Hepatic stellate cell (primary cell): ENCODE data around the gene GLB1L3.
"Not testable (repeated sequence)": the region's sequence is repeated elsewhere in the genome, so short reads cannot be mapped to it uniquely, and the experiment has no call there.

Experiments used
- DNase-seq: peaks from one replicate; pipeline ENCODE4 v3.0.0; 2011; ENCODE audit warnings: low spot score

The GLB1L3 gene

DNA sequence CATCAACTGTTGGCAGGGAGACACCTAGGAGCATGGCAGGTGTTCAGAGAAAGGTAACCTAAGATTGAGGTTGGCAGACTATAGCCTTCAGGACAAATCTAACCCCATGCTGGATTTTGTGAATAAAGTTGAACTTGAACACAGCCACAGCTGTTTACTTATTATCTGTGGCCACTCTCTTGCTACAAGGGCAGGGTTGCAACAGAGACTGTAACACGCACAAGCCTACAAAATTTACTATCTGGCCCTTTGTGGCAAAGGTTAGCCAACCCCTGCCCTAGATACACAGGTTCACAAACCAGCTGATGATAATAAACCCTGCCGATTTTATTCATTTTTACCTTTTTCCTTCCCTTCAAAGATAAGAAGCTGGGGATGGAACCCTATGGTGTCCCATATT, 25.5 kb upstream of the GLB1L3 start:
- DNase-seq = no peak

- DNase-seq = peak; percentile 44
Observed at GRCh38 chr11:134252346-134253187, 23.6 kb upstream of the GLB1L3 start.

DNA sequence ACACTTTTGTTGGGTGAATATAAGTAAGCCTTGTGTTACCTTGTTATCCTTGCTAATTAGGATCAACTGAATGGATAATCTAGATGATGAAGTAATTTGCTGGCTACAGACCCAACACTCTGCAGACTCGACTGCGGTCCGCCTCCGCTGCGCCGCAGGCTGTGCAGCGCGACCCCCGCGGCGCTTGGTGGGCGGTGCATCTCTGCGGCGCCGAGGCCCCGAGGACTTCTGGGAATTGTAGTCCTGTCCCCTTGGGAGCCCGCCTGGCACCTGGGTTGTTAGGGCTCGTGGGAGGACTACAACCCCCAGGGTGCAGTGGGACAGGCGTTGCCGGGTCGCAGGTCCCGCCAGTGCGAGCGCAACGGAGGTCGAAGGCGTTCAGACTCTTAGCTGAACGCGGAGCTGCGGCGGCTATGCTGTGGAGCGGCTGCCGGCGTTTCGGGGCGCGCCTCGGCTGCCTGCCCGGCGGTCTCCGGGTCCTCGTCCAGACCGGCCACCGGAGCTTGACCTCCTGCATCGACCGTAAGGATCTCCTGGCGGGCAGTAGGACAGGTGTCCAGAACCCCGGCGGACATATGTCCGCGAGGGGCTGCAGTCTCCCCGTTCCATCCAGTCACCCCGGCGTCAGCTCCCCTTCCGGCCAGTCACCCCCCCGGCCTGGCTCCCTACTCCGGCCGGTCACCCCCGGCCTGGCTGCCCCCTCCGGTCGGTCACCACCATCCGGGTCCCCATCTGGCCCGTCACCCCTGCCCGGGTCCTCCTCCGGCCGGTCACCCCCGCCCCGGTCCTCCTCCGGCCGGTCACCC, 22.8 kb upstream of the GLB1L3 start, which contains the start of the genes ACAD8 and THYN1:
Gene ACAD8 (plus strand): TSS at position 381 of the 806 bp plus-strand sequence. CDS start 33 bp downstream, at position 414.
Gene THYN1 (minus strand): TSS at position 165 of the 806 bp plus-strand sequence. CDS start 470 bp downstream, outside the sequence.
- DNase-seq = peak; percentile 97

- no peak for DNase-seq
Observed at GRCh38 chr11:134254433-134255183, 21.6 kb upstream of the GLB1L3 start.

GRCh38 chr11:134255184-134255561, 21.0 kb upstream of the GLB1L3 start:
- DNase-seq = not testable (repeated sequence)

DNA sequence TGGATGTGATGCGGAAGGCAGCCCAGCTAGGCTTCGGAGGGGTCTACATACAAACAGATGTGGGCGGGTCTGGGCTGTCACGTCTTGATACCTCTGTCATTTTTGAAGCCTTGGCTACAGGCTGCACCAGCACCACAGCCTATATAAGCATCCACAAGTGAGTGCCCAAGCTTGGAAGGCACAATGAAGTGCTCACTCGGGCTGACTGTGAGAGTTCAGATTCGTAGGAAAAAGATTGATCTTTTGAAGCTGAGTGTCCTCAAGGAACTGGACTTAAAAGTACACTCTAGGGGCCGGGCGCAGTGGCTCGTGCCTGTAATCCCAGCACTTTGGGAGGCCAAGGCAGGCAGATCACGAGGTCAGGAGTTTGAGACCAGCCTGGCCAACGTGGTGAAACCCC, 19.1 kb upstream of the GLB1L3 start:
- no peak for DNase-seq

- DNase-seq = no peak
Observed at GRCh38 chr11:134258577-134258976, 17.6 kb upstream of the GLB1L3 start.

DNA sequence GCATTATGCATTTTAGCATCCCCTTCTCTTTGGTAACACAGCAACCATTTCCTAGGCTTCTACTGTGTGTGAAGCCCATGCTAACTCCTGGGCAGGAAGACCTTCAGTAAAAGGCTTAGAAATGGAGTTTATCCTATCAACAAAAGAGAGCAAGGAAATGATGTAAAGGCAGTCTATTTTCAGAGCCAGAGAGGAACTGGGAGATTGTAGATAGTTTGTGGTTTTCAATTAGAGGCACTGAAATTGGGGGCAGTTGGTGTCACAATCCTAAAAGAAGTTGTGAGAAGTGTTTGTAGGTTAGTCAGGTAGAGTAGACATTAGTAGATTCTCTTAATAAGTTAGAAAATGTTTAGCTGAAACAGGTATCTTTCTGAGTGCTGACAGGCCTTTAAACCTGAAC, 15.7 kb upstream of the GLB1L3 start:
- DNase-seq = no peak

DNA sequence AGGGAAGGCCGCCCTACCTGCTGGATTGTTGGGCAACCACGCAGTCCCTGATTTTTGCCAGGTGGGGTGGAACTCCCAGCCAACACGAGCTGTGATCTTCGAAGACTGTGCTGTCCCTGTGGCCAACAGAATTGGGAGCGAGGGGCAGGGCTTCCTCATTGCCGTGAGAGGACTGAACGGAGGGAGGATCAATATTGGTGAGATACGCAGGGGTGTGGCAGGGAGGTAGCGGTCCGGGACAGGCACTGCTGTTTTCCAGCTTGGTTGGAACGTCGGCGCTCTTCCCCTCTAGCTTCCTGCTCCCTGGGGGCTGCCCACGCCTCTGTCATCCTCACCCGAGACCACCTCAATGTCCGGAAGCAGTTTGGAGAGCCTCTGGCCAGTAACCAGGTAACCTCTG, 15.2 kb upstream of the GLB1L3 start:
- DNase-seq = no peak

DNA sequence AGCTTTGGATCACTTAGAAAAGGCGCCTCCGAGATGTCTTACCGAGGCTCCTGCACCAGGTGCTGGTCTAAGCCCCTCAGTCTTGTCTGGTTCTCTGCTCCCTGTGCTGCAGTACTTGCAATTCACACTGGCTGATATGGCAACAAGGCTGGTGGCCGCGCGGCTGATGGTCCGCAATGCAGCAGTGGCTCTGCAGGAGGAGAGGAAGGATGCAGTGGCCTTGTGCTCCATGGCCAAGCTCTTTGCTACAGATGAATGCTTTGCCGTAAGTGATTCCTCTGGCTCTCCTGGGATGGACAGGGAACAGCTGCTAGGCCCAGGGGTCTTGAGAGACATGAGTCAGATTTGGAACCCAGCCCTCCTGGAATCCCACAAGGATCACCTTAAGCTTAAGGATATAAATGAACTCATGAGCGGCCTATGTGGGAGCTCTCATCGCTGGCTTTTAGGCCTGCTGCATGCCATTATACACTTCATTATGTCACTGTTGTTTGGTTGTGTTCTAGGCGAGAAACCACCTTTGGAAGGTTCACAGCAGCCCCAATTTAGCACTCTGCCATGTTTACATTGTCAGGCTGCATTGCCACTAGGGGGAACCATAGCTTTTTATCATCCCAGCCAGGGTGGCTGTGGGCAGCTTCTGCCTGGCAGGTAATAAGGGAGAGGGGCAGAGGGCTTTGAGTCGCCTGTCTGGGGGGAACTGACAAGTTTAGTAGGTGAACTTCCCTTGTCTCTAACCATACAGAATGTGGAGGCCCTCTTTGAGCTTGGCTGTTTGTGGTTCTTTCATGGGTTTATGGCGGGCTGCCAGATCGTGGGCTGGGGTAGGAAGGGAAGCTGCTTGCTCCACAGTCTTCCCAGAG, 14.3 kb upstream of the GLB1L3 start:
- DNase-seq = peak; percentile 46

DNA sequence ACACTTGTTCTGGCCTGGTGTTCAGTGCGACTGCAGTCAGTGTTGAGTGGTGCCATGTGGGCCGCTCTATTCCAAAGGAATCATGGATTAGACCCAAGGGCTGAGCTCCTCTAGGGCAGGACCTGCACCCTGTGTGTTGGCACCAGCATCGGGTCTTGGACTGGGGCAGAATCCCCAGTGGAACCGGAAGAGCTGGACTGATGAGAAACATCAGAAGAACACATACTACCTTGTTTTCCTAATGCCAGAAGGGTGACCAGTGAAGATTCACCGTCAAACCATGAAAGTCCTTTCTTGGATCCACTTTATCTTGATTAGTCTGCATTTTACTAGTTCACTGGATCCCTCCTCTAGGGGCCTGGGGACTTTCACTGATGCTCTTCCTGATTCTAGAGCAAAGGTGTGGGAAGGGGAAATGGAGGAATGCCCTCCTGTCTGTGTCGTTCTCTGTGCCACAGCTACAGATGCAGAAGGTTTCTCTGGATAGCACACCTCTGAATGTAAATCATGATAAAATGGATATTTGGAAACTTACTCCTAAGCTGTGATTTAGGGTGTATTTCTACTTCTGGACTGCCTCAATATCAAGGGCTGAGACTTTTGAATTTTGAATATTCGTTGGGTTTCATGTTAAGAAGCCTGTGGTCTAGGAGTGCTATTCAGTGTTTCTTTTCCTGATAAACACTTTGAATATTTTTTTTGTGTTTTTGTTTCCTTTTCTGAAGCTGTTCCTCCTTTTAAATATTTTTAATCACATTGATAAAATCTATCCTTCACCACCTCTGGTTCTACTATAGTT, 11.0 kb upstream of the GLB1L3 start:
- DNase-seq = no peak

DNA sequence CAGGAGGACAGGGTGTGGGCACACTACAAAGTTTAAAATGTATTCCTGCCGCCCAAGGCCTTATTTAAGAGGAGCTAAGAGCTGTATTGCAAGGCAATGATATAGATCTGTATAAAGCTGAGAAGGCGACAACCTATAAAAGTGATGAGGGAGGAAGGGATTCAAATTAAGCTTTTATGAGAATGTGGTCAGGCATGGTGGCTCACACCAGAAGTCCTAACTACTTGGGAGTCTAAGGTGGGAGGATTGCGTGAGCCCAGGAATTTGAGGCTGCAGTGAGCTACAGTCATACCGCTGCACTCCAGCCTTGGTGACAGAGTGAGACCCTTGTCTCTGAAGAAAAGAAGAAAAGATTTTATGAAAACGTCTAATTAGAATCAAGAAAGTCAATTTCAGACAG, 9.7 kb upstream of the GLB1L3 start:
- no peak for DNase-seq

DNA sequence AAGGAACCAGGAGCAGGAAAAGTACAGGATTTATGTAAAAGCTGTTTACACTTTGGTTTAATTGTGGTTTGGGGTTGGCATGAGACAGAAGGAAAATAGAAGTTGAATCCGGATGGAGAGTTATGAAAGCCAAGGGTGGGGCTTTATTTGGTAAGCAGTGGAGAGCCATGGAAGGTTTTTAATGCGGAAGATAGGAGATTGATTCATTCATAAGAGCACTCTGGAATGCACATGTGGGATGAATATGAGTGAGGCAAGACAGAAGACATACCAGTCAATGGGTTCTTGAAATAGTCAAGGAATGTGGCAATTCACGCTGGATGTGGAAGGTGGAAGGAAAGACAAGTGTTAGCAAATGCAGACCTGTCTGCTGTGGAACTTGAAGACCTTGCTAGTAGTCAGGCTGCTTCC, 9.3 kb upstream of the GLB1L3 start:
- DNase-seq = peak; percentile 68

GRCh38 chr11:134267461-134267860, 8.7 kb upstream of the GLB1L3 start:
- DNase-seq = no peak

DNA sequence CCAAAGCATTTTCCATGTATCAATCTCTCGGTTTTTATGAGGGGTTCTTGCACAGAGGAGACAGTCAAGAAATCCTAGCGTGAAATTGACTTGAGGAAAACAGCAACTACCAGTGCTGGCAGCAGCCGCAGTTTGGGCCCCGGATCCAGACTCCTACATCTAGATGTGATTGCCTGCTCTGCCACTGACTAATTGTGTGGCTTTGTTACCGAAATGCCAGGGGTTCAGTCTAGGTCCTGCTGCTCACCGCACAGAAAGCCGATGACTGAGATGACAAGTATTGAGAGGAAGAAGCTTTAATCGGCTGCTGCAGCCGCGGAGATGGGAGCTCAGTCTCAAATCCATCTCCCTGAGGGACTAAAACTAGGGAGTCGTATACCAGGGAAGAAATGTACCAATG, 8.2 kb upstream of the GLB1L3 start:
- no peak for DNase-seq

DNA sequence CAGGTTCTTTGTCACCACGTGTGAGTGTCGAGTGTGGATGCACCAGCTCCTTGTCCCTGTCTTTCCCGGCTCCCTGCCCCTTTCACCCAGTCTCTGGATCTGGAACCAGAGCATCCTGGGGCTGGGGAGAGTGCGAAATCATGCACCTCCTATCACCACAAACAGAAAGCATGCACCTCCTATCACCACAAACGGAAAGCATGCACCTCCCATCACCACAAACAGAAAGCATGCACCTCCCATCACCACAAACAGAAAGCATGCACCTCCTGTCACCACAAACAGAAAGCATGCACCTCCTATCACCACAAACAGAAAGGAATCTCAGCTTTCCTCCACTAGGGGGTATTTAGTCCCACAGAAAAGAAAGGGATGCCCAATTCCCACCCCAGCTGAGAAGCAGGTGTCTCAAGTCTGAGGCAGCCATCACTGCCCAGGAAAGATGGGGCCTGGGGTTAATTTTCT, 5.9 kb upstream of the GLB1L3 start:
- DNase-seq = no peak

GRCh38 chr11:134271978-134272377, 4.2 kb upstream of the GLB1L3 start:
- no peak for DNase-seq

DNA sequence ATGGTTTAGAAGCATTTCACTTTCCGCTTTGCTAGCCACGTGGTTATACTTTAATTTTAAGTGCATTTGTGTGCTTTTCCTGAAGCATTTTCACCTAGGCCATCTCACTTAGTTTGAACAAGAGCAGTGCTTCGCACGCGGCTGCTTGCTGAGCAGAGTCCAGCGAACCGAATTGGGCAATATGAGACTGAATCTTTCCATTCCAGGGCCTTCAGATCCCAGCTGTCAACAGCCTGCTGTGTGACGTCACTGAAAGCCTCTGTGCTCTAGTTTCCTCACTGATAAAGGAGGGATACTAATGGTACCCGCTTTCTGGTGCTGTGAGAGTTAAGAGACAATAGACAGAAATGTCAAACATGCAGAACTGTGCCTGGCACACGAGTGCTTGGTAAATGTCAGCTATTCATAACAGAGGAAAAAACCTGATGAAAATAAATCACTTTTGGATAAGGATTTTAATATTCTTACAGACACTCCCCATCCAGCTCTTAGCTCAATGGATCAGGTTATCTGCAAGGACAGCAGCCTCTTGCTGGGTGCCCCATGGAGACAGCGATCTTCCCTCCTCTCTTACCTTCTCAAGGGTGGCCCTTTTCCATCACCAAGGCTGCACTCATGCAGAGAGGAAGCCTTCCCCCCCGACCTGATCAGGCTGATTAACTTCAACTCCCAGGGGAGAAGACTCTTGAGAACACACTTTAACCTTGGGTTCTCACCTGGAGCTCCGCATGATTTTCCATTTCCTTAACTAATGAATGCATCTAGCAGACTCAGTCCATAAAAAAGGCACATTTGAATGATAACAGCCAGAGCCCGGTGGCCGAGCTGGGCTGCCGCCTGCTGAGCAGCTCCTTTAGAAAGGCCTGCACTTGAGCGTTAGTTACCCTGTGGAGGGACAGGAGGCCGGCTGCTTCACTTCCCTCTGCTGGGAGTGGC, 3.5 kb upstream of the GLB1L3 start:
- peak; percentile 29 for DNase-seq

DNA sequence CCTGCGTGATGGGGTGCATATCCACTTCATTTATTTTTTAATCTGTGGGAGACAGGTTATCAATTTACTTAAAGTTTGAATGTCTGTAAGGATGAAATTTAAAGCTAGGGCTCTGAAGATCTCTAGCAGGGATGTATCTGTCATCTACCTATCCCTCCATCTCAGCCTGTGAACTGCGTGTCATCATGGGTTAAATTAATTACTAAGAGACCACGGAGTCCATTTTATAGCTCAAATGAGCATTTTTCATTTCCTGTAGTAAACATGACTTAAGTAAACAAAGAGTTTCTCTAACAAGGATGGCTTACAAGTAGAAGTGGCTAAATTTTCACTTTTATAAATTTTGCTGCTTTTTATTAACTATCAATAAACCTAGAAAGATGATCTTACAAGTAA, 2.9 kb upstream of the GLB1L3 start:
- no peak for DNase-seq
